A549 (cell line): ENCODE results near the gene ATXN1L. TPM values are rescaled to one million over a fixed set of nuclear protein-coding genes. Genes with fewer than 3 reads are reported as not detected.

Source experiments
- ATAC-seq, 2 experiments: fragments of 200-7000 bp in 1 of 2; fragments of >200 bp in 1 of 2; cut with Nextera tagmentation in 1 of 2; cut with Tn5 transposase in 1 of 2; 3 replicates each; pipeline versions ENCODE4 v1.8.0 to v1.9.1; 2018 to 2020; ENCODE audit warnings: mild to moderate bottlenecking in 1 of 2, moderate library complexity in 1 of 2
- CTCF ChIA-PET: fragments of 300-600 bp; sonication (Branson Sonifier 250); formaldehyde crosslinking; extraction: SDS; loops from one replicate; lab custom pipeline; 2021; ENCODE audit warnings: antibody characterized with exemption, inconsistent platforms; lab: Yijun Ruan, JAX
- POLR2A ChIA-PET: fragments of 350-600 bp; formaldehyde crosslinking; extraction: SDS; loops from one replicate; lab custom pipeline; 2021; ENCODE audit warnings: antibody characterized with exemption, inconsistent platforms; lab: Yijun Ruan, JAX
- DNase-seq, 2 experiments: peaks; one replicate each; pipeline versions ENCODE4 v3.0.0 to v3.0.0-alpha.2; 2011 to 2016; ENCODE audit warnings: low read depth in 1 of 2, low spot score in 1 of 2
- FAIRE-seq: peaks from 2 replicates; lab custom pipeline; 2011; peaks lifted over from hg19 to GRCh38; lab: Jason Lieb, UNC
- H3K27ac ChIP-seq, 2 experiments: fragments of >200 bp; sonication (Bioruptor Twin); formaldehyde crosslinking; 3 replicates each; pipeline ENCODE4 v1.5.1; 2016 to 2017
- H3K4me1 ChIP-seq: fragments of >200 bp; sonication (Bioruptor Twin); formaldehyde crosslinking; 3 replicates; pipeline ENCODE4 v1.6.1; 2016
- H3K4me2 ChIP-seq: fragments of >200 bp; sonication (Bioruptor Twin); formaldehyde crosslinking; 3 replicates; pipeline ENCODE4 v1.6.1; 2016
- H3K4me3 ChIP-seq: fragments of >200 bp; sonication (Bioruptor Twin); formaldehyde crosslinking; 3 replicates; pipeline ENCODE4 v1.5.1; 2016
- H3K9me3 ChIP-seq: fragments of >200 bp; sonication (Bioruptor Twin); formaldehyde crosslinking; 3 replicates; pipeline ENCODE4 v1.6.1; 2016
- CHD4 ChIP-seq: fragments of 200-600 bp; sonication (generic); IDR thresholded peaks from 2 replicates; pipeline ENCODE4 v1.6.1; 2016; ENCODE audit warnings: antibody characterized with exemption, mild to moderate bottlenecking, borderline replicate concordance
- E2F6 ChIP-seq: IDR thresholded peaks from 2 replicates; pipeline ENCODE4 v1.6.1; 2012; ENCODE audit warnings: low read depth, borderline replicate concordance
- ESRRA ChIP-seq: fragments of 150-350 bp; IDR thresholded peaks from 2 replicates; pipeline ENCODE4 v1.6.1; 2014; ENCODE audit warnings: mild to moderate bottlenecking, low read length, borderline replicate concordance
- HOXA7 ChIP-seq: fragments of 250-450 bp; sonication (Bioruptor Pico); IDR thresholded peaks from 2 replicates; pipeline ENCODE4 v1.5.0; 2020; ENCODE audit warnings: mild to moderate bottlenecking, moderate library complexity
- MAX ChIP-seq: IDR thresholded peaks from 2 replicates; pipeline ENCODE4 v1.6.1; 2012
- NR3C1 ChIP-seq: fragments of >200 bp; sonication (Bioruptor Twin); formaldehyde crosslinking; IDR thresholded peaks from 3 replicates; pipeline ENCODE4 v1.6.1; 2017
- PBX3 ChIP-seq: IDR thresholded peaks from 2 replicates; pipeline ENCODE4 v1.6.1; 2012
- POLR2A ChIP-seq: IDR thresholded peaks from 2 replicates; pipeline ENCODE4 v1.6.1; 2012; ENCODE audit warnings: mild to moderate bottlenecking, low read length
- RARB ChIP-seq: fragments of 250-450 bp; sonication (Bioruptor Pico); IDR thresholded peaks from 2 replicates; pipeline ENCODE4 v1.8.0; 2021; ENCODE audit warnings: mild to moderate bottlenecking, moderate library complexity
- REST ChIP-seq: fragments of 200-600 bp; sonication (generic); IDR thresholded peaks from 2 replicates; pipeline ENCODE4 v1.6.1; 2016; ENCODE audit warnings: antibody characterized with exemption, mild to moderate bottlenecking, moderate library complexity
- TP53 ChIP-seq: fragments of 250-450 bp; sonication (Bioruptor Pico); IDR thresholded peaks from 2 replicates; pipeline ENCODE4 v1.5.0; 2021; ENCODE audit warnings: mild to moderate bottlenecking, moderate library complexity
- USF2 ChIP-seq: fragments of 450-650 bp; IDR thresholded peaks from 2 replicates; pipeline ENCODE4 v1.6.1; 2014; ENCODE audit warnings: antibody characterized with exemption
- ZFP36 ChIP-seq: fragments of 450-650 bp; IDR thresholded peaks from 2 replicates; pipeline ENCODE4 v1.6.1; 2014; ENCODE audit warnings: borderline replicate concordance; ENCODE audit not compliant: partially characterized antibody
- WGBS: methylation state at CpG from one replicate; pipeline ENCODE4 v1.1.6; 2017; ENCODE audit errors: missing lambda C conversion rate; 5-methylcytosine and 5-hydroxymethylcytosine counted together
- polyA plus RNA-seq, 4 experiments: library from polyadenylated mRNA; depleted of rRNA in 3 of 4; stranded (reverse); fragments of >200 nt; fragmentation: RNase III in 1 of 4; extraction: RNeasy Plus Mini Kit Qiagen cat#74134 plus additional on column Dnase treatment in 1 of 4; gene quantifications; 2 replicates in 3 of 4; 3 replicates in 1 of 4; pipeline ENCODE4 v1.2.3, GENCODE V29; 2011 to 2017

The ATXN1L gene
- polyA plus RNA-seq, 2 of the 4 experiments (the other 2 are of a cell fraction), result 16.9 to 17.4 TPM

GRCh38 chr16:71859762-71860521 is 14.2 kb downstream of the ATXN1L start:
- ChIA-PET POLR2A (no interaction called here), CTCF (interaction anchor here (0.8 to 2.7 kb wide), 4 partner anchors 17 to 101 kb away, joined by 3 to 19 read pairs (median 6); partner anchors contain the start of gene ZNF821)
- Histone ChIP-seq H3K27ac (no peak overlapping the region), H3K4me1 (peaks cover 9% of the 10 kb centered on the region; the same call in 1 of the 3 replicates), H3K4me2 (no peak overlapping the region), H3K9me3 (no peaks in the 10 kb centered on the region), H3K4me3 (no peak overlapping the region)
- DNase-seq (no peak), ATAC-seq (no peak; a peak in 1 of 6 replicates), FAIRE-seq (no peak)
- TF ChIP-seq ZFP36 (no peak), NR3C1 (no peak), RARB (no peak), ESRRA (no peak), MAX (no peak), CHD4 (no peak), USF2 (no peak), POLR2A (no peak), PBX3 (no peak), TP53 (CRISPR knock-in tag) (no peak)
- 98% methylated on average over 30 of the region's 32 CpGs for WGBS

- DNase-seq, result no peak
- 93% methylated on average over 5 of the region's 5 CpGs for WGBS
- Histone ChIP-seq H3K27ac (no peak overlapping the region), H3K4me2 (no peak overlapping the region), H3K4me1 (peaks cover under 1% of the 10 kb centered on the region; the same call in 1 of the 3 replicates)
- ATAC-seq, result no peak
- ChIA-PET CTCF (interaction anchor here (0.5 to 5.1 kb wide), 2 partner anchors 19 to 83 kb away, joined by 4 to 30 read pairs; partner anchors contain the start of gene ZNF821), POLR2A (no interaction called here)
- TF ChIP-seq PBX3 (no peak), HOXA7 (no peak), REST (no peak), E2F6 (no peak)
- TF ChIP-seq, all 56 proteins: peak for 0
- H3K9me3 ChIP-seq, result no peaks in the 10 kb centered on the region
- FAIRE-seq, result no peak
- no peak overlapping the region for H3K4me3 ChIP-seq
These were observed 18.2 kb downstream of the ATXN1L start for GRCh38 chr16:71863995-71864394.
